RWPE2 (cell line): ENCODE results near the gene SPINT1.

Experiments
- ATAC-seq: fragments of 200-7000 bp; cut with Tn5 transposase; 3 replicates; pipeline ENCODE4 v1.9.1; 2021; ENCODE audit warnings: low read depth
- DNase-seq: peaks from one replicate; pipeline ENCODE4 v3.0.0-alpha.2; 2020; ENCODE audit warnings: low spot score
- H3K27ac ChIP-seq: fragments of 450-650 bp; 2 replicates; pipeline ENCODE4 v1.5.1; 2017; ENCODE audit warnings: mild to moderate bottlenecking; ENCODE audit not compliant: poor library complexity, severe bottlenecking
- H3K27me3 ChIP-seq: fragments of 250-450 bp; sonication (Bioruptor Pico); 2 replicates; pipeline ENCODE4 v1.5.1; 2021; ENCODE audit warnings: mild to moderate bottlenecking, moderate library complexity; ENCODE audit not compliant: insufficient read depth, poor library complexity, severe bottlenecking
- H3K36me3 ChIP-seq: fragments of 250-450 bp; sonication (Bioruptor Pico); 2 replicates; pipeline ENCODE4 v1.5.1; 2020; ENCODE audit warnings: low read depth, mild to moderate bottlenecking, moderate library complexity
- H3K4me1 ChIP-seq: fragments of 250-450 bp; sonication (Bioruptor Pico); 2 replicates; pipeline ENCODE4 v1.5.1; 2021; ENCODE audit warnings: mild to moderate bottlenecking, moderate library complexity; ENCODE audit not compliant: insufficient read depth, poor library complexity, severe bottlenecking
- H3K4me3 ChIP-seq: fragments of 250-450 bp; sonication (Bioruptor Pico); 2 replicates; pipeline ENCODE4 v1.5.1; 2021; ENCODE audit warnings: mild to moderate bottlenecking, moderate library complexity; ENCODE audit not compliant: severe bottlenecking
- H3K9me3 ChIP-seq: fragments of 250-450 bp; sonication (Bioruptor Pico); 2 replicates; pipeline ENCODE4 v1.5.1; 2021; ENCODE audit warnings: mild to moderate bottlenecking, moderate library complexity; ENCODE audit not compliant: severe bottlenecking
- CTCF ChIP-seq: fragments of 450-650 bp; IDR thresholded peaks from one replicate; pipeline ENCODE4 v1.5.1; 2017; ENCODE audit warnings: mild to moderate bottlenecking, moderate library complexity; ENCODE audit not compliant: poor library complexity, severe bottlenecking

The SPINT1 gene

DNA sequence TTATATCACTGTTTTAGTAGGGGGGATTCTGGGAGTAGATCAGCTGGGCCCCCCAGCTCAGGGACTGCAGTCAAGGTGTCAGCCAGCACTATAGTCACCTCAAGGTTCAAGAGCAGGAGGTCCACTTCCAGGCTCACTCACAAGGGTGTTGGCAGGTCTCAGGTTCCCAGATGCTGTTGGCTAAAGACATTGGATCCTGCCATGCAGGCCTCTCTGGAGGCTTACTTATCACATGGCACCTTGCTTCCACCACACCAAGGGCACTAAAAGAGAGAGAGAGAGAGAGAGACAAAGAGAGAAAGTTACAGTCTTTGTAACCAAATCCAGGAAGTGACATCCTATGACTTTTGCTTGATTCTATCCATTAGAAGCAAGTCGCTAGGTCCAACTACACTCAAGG is 7.8 kb upstream of the SPINT1 start:
- DNase-seq (no peak), ATAC-seq (no peak)
- Histone ChIP-seq H3K27me3 (no peaks in the 10 kb centered on the region), H3K4me1 (peaks cover 20% of the 10 kb centered on the region), H3K4me3 (no peak overlapping the region), H3K9me3 (no peaks in the 10 kb centered on the region), H3K36me3 (no peaks in the 10 kb centered on the region), H3K27ac (peak overlapping the region; percentile 80)
- no peak for TF ChIP-seq CTCF

DNA sequence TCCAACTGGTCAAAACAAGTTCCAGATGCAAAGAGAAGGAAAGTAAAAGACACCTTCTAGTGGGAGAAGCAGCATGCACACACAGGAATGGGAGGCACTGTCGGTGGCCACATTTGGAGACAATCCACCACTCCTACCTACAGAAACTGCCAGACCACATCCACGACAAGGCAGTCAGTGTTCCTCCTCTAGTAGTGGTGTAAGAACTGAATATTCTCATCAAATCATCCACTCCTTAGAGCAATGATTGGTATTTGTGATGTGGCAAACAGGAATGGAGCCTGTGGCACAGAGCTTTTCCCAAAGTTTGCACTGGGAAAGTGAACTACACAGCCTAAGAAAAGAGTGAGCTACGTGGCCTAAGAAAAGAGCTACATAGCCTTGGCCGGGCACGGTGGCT is 5.1 kb upstream of the SPINT1 start:
- Histone ChIP-seq H3K4me3 (no peak overlapping the region), H3K36me3 (no peaks in the 10 kb centered on the region), H3K9me3 (no peaks in the 10 kb centered on the region), H3K27ac (no peak overlapping the region), H3K4me1 (peaks cover 20% of the 10 kb centered on the region), H3K27me3 (no peaks in the 10 kb centered on the region)
- ATAC-seq (no peak), DNase-seq (no peak)
- no peak for TF ChIP-seq CTCF

GRCh38 chr15:40841741-40842140 is 2.1 kb upstream of the SPINT1 start:
- Histone ChIP-seq H3K27ac (no peak overlapping the region), H3K9me3 (no peaks in the 10 kb centered on the region), H3K4me3 (no peak overlapping the region), H3K36me3 (peaks cover 12% of the 10 kb centered on the region), H3K27me3 (no peaks in the 10 kb centered on the region), H3K4me1 (peaks cover 7% of the 10 kb centered on the region)
- ATAC-seq = no peak
- no peak for TF ChIP-seq CTCF
- DNase-seq = no peak

DNA sequence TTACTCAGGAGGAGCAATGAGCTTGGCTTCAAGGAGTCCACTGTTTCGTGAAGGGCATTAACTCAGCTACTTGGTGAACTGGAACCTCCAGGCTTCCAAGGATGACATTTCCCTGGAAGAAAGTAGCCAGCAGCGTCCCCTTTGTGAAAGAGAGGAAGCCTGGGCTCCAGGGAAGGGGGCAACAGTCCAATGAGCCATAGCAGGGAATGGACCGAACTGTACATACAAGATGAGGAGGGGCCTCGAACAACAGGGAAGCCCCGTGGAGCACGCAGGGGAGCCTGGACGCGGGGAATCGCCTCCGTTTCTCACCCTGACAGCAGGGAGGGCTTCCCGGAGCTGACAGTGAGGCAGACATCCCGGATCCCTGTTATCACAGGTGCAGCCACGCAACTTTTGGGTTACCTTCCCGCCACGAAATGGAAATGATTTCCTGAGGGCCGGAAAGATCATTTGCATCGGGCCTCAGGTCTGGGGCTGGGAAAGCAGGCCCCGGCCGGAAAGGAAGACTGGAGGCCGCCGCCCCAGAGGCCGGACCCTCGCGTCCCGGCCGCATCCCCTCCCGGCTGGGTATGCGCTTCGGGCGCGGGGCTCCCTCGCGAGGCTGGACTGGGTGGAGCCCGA is 475 bp upstream of the SPINT1 start:
- ATAC-seq = no peak
- Histone ChIP-seq H3K36me3 (peaks cover 28% of the 10 kb centered on the region), H3K4me1 (peaks cover 24% of the 10 kb centered on the region), H3K4me3 (peak overlapping the region; percentile 61), H3K9me3 (no peaks in the 10 kb centered on the region), H3K27ac (peak overlapping the region; percentile 90), H3K27me3 (no peaks in the 10 kb centered on the region)
- no peak for DNase-seq
- TF ChIP-seq CTCF = no peak

DNA sequence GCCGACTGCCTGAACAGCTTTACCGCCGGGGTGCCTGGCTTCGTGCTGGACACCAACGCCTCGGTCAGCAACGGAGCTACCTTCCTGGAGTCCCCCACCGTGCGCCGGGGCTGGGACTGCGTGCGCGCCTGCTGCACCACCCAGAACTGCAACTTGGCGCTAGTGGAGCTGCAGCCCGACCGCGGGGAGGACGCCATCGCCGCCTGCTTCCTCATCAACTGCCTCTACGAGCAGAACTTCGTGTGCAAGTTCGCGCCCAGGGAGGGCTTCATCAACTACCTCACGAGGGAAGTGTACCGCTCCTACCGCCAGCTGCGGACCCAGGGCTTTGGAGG is 815 bp downstream of the SPINT1 start:
- no peak for TF ChIP-seq CTCF
- Histone ChIP-seq H3K9me3 (no peaks in the 10 kb centered on the region), H3K27ac (peak overlapping the region; percentile 90), H3K36me3 (peaks cover 41% of the 10 kb centered on the region), H3K27me3 (no peaks in the 10 kb centered on the region), H3K4me1 (peaks cover 24% of the 10 kb centered on the region), H3K4me3 (peak overlapping the region; percentile 61)
- DNase-seq (no peak), ATAC-seq (peak; percentile 11)
